Activated CD4-positive, alpha-beta T cell treated with anti-CD3 and anti-CD28 coated beads for 24 hours (primary cell): Measurements from ENCODE around the gene OLFML2B.
"Not testable (repeated sequence)": the region's sequence is repeated elsewhere in the genome, so short reads cannot be mapped to it uniquely, and the experiment has no call there.

Source experiments
- DNase-seq, 2 donors: peaks; one replicate each; pipeline ENCODE4 v3.0.0-alpha.2; 2020; ENCODE audit warnings: low read depth in 2 of 2

The OLFML2B gene

DNA sequence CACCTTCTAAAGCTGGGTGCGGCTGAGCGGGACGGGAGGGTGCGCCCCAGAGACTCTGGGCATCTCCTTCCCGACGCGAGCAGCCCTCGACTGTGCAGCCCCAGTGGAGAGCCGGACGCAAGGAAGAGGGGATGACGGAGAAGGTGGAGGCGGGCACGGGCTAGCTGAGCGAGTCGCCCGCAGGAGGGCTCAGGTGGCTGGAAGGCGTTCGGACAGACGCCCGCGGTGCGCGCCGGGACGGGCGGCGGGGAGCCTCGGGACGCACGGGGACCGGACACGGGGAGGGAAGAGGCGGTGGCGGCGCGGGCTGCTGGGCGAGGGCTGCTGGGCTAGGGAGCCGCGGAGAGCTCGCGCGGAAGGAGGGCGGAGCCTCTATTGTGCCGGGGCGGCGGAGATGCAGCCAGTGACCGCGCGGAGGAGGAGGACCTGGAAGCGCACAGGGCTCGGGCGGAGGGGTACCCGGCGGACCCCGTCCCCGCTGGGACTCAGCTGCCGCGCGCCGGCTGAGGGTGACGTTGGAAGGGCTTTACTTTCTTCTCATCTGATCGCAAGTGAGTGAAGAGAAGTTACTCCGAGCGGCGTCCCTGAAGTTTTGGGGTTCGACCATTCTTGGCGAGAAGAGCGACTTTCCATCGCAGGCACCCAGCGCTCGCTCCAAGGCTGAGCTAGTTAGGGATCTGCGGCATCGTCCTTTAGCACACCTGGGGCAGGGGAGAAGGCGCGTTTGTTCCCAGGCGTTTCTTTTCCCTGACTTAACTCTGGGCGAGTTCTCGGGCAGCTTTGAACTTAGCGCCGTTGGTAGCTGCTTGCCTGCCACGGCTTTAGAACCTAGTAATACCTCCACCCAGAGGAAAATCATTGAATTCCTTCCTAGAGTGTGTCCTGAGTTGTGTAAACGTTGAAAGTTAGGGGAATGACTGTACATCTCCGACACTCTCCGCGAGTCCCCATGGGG is at the start of gene OLFML2B:
Gene OLFML2B (minus strand): TSS at position 323 of the 955 bp plus-strand sequence. CDS start 439 bp downstream, outside the sequence.
- DNase-seq: peak; percentile 16 to 41

DNA sequence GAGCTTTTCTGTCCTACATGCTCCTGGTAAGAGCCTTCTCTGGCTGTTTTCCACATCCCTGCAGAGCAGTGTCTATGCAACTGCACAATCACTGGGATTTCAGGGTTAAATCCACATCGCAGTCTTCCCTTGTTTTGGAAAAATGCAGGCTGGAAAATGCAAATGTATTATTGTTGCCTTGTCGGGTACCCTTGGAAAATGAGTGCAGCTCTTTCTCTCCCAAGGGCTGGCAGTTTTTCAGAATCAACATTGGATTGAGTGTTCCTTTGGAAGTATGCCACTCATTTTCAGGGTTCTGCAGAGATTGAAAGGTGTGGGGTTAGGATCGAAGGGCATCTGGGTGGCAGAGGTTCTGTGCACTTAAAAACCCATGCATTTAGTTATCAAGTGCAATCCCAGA is 49.1 kb upstream of the OLFML2B start:
- DNase-seq: no peak

DNA sequence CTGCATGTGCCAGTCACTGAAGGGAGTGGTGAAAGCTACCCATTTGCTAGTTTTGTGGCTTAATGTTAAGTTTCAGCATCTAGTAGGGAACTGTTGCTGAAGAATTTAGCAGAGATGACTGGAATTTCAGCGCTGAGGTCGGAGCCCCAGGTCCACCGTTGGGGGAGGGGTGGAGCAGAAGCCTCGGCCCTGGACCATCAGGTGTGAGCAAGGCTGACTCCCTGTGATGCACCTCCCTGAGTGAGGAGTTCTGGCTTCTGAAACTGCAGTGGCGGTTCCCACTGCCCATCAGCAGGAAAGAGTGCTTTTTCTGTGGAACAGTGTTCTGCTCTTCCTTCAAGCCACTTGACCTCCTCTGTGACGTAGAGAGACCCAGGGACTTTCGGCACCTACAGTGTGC is 47.2 kb upstream of the OLFML2B start:
- DNase-seq: no peak

DNA sequence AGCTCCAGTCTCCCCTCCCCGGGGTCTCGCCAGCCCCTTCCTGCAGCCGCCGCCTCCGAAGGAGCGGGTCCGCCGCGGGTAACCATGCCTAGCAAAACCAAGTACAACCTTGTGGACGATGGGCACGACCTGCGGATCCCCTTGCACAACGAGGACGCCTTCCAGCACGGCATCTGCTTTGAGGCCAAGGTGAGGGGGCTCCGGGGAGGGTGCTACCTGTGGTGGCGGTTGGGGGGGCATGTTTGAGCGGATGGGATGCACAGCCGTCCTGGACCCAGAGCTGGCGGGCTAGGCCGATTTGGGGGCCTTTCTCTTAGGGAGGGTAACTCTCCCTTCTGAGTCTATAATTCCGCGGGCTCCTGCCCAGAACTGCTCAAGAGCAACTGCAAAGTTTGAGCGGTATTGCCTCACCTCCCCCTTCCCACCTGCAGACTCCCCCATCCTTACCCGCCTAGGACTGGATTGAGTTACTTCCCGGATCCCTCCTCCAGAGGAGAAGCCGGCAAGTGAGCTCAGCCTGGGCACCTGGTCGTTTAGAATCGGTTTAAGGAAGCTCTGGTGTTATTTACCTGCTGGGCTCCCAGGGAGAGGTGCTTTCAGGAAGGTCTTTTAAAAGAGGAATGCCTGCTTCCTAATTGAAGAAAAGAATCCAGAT is 46.6 kb upstream of the OLFML2B start:
- DNase-seq: no peak

DNA sequence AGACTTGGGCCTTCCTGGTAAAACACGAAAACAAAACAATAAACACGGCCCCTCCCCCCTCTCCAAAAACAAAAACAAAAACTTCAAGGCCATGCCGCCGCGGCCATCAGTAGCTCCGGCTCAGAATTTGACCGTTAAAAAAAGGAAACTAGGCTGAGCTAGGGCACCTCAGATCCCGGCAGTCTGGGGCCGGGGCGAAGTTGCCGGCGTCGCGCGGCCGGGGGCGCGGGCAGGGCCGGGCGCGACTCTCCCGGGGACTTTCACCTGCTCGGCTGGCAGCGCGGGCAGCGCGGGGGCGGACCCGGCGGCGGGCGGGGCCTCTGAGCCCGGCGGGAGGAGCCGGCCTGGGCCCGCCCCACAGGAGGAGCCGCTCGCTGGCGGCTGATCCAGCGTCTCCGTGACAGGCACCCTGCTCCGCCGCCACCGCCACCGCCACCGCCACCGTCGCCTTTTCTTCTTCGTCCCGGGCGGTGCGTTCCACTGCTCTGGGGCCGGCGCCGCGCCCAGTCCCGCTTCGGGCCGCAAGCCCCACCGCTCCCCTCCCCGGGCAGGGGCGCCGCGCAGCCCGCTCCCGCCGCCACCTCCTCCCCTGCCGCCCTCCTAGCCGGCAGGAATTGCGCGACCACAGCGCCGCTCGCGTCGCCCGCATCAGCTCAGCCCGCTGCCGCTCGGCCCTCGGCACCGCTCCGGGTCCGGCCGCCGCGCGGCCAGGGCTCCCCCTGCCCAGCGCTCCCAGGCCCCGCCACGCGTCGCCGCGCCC is 45.8 kb upstream of the OLFML2B start, which contains the start of gene NOS1AP:
Gene NOS1AP (plus strand): TSS at position 358 of the 760 bp plus-strand sequence. CDS start 487 bp downstream, outside the sequence.
- DNase-seq: peak; percentile 69 to 72

DNA sequence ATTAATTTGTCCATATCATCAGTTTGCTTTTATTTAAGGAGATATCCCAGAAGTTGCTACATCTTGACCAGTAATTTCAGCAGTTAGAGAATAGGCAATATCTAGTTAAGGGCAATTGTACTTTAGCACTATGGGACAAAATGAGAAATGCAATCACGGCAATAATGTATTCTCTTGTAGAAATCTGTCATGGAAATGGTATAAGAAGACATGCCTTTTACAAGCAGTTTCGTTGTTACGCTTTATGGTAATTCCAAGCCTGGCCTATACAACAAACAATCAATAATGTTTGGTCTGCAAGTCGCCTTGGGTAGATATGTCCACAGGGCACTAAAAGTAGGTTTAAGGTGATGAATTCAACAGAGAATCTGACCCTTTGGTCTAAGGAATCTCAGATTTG is 44.6 kb upstream of the OLFML2B start:
- DNase-seq: no peak

DNA sequence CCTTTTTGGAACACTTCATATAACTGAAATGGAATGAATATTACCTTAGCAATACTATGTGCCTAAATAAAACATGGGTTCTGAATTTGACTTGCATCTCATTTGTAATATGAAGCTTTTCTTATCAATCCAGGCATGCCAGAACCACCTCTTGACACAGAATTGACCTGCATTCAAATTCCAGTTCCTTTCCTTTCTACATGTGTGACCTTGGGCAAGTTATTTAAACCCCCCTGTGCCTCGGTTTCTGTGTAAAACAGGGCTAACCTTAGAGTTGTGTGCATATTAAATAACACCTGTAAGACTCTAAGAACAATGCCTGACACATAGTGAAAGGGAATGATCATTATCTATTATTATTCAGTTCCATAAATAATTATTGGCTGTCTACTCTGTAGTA is 43.8 kb upstream of the OLFML2B start:
- no peak for DNase-seq

DNA sequence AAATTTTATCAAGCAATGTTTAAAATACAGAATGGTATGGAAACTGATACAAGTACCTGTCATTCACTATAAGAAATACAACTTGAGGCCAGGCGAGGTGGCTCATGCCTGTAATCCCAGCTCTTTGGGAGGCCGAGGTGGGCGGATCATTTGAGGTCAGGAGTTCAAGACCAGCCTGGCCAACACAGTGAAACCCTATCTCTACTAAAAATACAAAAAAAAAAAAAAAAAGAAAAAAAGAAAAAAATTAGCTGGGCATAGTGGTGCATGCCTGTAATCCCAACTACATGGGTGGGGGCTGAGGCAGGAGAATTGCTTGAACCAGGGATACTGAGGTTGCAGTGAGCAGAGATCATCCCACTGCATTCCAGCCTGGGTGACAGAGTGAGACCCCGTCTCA is 43.2 kb upstream of the OLFML2B start:
- DNase-seq: not testable (repeated sequence)

DNA sequence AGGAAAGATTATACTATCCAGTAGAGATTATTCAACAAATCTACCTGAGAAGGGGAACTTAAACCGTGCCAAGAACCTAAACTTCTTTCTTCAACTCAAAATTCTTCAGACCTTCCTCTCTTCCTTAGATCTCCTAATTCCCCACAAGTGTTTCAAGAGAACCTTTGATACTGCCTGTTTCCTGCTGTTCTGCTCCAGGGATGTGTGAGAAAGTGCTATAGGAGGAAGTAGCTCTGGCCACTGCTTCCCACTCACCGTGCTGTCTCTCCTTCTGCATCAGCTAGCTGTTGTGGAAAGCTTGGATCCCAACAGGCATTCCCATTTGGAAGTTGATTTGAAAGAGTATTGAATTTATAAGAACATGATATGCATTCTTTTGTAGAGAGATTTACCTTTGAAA is 41.3 kb upstream of the OLFML2B start:
- DNase-seq: no peak

DNA sequence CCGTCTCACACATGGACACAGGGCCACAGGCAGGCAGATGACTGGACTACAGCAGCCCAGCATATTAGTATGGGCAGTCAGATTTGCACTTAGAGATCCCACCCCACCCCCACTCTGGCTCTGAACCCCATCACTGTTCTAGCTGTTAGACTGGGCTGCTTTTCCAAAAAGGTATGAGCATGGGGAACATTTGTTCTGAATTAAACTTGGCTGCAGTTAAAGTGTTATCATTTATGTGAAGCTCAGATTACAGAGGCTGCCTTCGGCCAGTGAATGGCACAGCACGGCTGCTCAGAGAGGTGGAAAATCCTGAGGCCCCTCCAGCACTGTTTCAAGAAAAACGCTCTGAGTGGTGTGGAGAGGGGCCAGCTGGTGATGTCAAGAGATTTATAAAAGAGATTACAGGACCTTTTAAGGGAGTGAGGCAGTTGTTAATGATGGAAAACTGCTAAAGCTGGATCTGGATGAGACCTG is 38.9 kb upstream of the OLFML2B start:
- no peak for DNase-seq

DNA sequence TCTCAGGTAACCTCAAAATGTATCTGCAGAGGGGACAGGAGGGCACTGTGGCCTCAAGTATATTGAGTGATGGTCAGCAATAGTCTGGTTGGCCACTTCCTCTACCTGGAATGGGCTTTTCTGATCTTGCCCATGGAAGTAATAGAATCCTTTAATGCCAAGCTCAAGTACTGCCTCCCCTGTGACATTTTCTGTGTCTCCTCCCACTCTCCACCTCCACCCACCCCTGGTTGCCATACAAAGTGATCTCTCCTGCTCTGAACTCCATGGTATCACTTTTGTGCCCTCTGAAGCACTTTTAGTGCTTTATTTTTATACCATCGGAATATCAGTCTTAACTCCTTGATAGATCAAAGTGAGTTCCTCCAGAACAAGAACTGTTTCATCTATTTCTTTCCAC is 36.6 kb upstream of the OLFML2B start:
- DNase-seq: no peak

DNA sequence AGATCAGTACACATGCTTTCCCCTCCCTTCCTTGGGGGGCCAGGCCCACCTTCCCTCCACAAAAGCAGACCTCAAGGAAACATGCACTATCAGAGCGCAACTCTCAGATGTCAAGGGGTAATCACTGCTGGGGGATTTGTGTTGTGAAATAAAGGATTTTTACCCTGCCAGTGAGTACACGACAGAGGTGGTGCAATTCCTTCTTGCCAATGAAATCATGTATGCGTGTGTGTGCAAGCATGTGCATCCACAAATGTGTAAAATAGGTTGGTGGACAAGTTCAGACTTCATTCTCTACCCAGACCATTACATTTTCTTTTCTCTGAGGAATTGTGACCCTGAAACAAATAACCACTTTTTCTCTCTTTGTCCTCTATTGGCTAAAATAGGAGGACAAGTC is 36.1 kb upstream of the OLFML2B start:
- no peak for DNase-seq

DNA sequence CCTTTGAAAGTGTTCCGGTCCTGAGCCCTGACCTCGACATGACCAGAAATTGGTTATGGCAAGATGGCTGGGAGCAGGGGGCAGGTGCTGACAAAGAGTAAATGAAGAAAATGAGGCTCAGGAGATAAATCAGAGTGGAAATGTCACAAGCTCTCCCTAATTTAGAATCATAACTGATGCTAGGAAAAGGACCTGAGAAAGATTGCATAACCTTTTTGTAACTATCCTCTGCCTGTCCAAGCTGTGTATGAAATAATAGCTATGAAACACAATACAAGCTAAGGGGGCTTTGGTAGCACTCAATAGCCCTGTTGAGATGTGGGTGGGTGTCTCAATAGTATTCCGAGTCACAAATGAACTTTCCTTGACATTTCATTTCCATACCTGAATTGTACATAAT is 32.9 kb upstream of the OLFML2B start:
- no peak for DNase-seq

DNA sequence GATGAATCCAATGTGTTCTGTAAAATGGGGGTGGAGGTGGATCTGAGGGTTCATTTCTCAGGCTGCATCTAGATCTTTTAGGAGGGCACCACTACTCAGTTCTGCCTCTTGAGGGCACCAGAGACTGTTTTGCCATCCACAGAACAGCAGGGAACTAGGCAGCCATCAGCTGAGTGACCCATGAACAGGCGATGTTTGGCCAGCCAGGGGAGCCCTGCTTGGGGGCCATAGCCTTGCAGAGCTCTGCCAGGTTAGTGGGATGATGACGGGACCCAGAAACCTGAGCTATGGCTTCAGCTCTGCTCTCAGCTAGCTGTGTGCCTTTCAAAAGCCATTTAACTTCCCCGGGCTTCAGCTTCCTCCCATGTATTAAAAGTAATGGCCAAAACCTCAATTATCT is 32.4 kb upstream of the OLFML2B start:
- peak in 1 of 2 donors; percentile 19 for DNase-seq

DNA sequence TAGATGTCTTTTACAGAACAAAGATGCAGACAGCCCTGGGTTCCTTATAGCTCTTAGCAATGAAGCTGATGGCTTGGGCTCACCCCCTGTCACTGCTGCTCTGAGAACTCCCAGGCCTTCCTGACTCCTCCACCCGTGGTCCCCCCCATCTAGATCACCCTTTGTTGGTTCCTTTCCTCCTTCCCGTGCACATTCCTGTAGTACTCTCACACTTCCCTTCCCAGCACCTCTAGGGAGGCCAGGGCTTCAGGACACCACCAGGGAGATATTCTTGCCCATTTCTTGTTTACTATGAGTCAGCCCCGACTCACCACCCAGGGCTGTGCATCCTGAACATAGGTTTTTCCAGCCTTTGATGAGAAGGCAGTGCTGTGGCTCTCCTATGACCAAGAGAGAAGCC is 31.4 kb upstream of the OLFML2B start:
- no peak for DNase-seq

DNA sequence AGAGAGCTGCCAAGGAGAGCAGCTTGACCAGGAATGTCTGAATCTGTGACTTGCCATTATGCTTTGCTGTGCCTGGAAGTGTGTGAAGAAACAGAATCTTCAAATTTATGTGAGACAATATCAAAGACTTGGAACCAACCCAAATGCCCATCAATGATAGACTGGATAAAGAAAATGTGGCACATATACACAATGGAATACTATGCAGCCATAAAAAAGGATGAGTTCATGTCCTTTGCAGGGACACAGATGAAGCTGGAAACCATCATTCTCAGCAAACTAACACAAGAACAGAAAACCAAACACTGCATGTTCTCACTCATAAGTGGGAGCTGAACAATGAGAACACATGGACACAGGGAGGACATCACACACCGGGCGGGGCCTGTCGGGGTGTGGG is 30.3 kb upstream of the OLFML2B start:
- DNase-seq: not testable (repeated sequence)

DNA sequence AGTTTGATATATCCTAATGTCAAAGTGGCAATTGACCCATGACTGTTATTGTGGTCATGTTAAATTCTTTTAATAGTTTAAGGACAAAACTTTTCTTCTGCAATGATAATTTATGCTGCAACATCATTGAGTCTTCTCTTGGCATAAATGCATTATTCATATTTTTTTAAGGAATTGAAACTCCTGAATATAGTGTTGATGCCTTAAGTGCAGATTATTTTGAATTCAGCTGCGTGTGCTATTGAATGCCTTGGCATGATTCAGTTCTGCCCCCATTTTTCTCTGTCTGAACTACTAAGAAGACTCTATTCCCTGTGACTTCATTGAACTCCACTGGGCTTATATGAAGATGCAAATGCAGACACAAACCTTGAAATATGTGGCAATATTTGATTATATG is 23.3 kb upstream of the OLFML2B start:
- DNase-seq: no peak

DNA sequence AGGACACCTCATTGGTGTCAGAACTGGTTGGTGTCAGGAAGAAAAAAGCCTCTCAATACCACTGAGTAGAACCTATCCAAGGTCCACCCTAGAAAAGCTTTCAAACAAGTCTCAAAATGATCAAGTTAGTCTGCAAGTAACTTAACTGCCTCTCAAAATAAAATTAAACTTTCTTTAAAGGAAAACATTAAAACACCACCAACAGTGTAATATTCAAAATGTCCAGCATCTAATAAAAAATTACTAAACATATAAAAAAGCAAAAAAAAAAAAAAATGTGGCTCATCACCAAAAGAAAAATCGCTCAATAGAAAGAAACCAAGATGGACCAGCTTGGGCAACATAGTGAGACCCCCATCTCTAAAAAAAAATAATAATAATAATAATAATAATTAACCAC is 18.7 kb upstream of the OLFML2B start:
- no peak for DNase-seq

DNA sequence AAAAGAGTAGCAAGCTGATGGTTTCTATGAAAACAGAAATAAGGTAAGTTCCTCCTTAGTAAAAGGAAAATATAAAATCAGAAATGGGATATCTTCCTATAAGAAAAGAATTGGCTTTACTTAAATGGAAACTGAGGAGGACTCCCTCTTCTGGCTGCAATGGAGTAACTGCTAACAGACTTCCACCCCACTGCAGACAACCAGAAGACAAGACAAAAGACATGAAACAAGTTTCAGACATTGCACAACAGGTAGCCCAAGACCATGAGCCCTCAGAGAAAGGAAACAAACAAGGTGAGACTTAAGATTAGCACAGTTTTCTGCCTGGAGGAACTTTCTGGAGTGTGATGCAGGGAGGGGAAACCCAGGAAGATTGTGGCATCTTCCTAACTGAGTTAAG is 17.0 kb upstream of the OLFML2B start:
- DNase-seq: no peak

DNA sequence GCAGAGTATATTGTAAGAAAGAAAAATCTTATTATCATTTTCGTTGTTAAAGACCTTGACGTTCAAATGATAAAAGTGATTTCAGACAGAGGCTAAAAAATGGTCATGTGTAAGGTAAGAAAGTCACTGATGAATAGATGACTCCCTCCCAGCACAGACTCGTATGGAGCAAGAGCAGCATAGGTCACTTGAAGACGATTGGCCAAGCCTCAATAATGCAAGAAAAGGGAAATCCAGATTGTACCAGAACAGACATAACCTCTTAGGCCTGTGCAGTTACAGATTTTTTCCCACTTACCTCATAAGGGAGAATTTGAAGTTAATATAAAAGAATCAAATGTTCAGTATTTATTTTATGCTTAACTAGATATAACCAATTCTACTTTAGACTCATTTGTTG is 16.3 kb upstream of the OLFML2B start:
- no peak for DNase-seq

DNA sequence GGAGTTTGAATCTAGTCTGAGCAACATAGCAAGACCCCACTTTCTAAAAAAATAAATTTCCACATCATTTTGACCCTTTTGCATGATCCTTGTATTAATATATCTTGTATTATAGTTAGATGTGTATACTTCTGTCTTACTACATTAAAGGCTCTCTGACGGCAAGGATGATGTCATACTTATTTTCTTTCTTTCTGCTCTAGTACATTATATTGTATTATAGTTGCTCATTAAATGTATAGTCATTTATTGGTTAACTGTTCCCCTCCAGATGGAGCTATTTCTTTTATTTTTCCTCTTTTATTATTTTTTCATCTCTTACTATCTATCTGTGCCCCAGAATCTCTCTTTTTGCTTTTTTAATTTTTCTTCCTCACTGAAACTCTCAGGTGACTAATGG is 15.0 kb upstream of the OLFML2B start:
- DNase-seq: no peak

DNA sequence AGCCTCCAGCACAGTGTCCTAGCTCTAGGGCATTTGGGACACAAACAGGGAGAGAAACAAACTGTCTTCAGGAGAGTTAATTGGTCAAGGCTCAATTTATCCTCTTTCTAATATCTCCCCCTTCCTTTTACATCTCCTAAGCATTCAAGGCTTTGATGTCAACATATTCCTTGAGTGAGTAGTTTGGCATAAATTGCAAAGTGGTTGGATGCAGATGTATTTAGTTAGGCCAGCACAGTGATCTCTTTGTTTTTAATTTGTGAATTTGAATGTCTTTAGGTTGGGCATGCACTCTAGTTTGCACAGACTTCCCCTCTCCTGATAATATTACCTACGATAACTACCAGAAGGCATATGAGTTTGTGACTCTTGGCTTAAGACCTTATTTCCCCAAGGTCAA is 12.5 kb upstream of the OLFML2B start:
- no peak for DNase-seq
